ENCODE results near the gene AFF3.

GRCh38 chr2:100004959-100005387 is 137.4 kb downstream of the AFF3 start:
- no peak for TF ChIP-seq POLR2A (IDR thresholded peaks at IDR 0.05)
- no peak for TF ChIP-seq CTCF (IDR thresholded peaks at IDR 0.05)
